Measurements from ENCODE around the gene LHX4.

LHX4 gene

DNA sequence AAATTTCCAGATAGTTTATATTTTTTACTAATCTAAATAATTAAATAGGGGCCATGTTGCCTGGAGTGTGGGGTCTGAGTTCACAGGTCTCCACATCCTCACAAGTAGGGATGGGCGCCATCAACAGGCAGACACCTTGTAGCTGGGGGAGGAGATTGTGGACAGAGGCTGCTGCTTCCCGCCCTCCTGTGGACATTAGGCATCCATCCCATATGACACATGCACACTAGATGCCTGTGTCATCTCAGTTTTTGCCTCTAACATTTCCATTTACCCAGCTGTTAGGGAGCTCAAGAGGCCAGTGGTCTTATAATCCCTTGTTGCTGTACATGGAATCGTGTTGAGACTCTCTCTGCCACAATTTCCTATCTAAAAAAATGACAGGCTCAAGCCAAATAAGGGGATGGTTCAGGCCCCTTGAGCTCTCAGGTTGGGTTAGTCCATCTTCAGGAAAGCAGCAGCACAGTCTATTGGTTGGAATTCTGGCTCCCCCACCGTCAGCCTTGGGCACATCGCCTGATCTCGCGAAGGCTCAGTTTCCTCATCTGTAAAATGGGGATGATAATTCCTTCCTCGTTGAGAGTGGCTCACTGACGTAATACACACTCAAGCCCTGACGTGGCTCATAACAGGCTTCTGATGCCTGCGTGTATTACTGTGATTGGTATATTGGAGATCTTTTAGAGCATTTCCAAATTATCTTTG is 13.6 kb downstream of the LHX4 start:
- DNase-seq (ENCODE audit: low read depth in 2 of 2): no peak

DNA sequence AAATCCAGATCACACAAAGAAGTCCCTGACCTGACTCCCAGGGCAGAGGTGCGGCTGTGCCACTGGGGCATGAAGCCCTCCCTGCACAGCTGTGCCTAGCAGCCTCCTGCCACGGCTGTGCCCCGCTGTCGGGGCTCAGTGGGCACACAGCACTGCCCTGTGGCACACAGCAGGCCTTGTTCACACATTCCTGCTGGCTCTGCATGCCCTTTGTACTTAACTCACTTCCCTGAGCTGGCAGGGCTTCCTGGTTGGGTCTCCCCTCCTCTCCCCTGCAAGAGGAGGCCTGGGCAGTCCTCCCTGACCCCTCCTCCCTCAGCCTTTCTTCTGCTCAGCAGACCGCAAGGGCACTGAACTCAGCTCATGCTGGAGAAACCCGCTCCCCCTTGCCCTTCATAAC is 14.8 kb downstream of the LHX4 start:
- no peak for DNase-seq (ENCODE audit: low read depth in 2 of 2)

DNA sequence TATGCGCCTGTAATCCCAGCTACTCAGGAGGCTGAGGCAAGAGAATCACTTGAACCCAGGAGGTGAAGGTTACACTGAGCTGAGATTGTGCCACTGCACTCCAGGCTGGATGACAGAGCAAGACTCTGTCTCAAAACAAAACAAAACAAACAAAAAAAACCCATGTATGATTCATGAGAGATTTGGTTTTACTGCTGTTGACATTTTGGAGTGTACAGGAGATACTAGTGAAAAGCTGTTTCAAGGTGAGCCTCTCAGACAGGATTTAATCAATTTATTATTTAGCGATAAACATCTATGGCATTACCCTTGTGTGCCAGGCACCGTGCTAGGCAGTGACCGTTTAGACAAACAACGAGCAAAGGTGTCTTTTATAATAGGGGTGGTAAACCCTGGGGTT is 16.5 kb downstream of the LHX4 start:
- DNase-seq (ENCODE audit: low read depth in 2 of 2): no peak

DNA sequence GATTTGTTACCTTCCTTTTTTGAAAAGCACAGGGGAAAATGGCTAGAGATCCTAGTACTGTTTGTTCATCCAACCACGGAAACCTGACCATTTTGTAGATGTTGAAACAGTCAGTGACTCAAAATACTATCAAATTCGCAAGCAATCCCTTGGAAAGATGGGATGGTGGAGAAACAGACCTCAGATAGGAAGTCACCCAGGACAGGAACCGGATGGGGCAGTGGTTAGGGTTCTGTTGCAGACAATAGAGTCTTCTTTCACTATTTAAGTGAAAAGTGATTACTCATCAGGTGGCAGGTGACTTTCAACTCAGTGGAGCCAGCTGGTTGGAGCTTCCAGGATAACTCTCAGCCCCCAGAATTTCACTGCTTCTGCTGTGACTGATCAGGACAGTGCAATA is 17.0 kb downstream of the LHX4 start:
- no peak for DNase-seq (ENCODE audit: low read depth in 2 of 2)

DNA sequence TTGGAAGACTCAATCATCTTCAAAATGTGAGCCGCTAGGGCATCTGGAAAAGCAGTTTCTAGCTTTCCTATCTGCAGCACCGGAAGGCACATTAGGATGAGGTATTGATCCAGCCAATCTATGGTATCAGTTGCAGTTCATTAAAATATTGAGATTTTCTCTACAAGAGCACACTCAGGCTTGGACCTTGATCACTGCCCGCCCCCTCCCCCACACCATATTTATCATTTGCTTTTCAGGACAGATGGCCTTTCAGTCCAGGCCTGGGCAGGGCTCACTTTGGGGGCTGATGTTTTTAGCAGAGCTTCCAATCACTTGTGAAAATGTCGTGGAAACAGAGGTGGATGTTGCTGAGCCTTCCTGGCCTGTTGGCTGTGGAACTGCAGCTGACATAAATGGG is 17.5 kb downstream of the LHX4 start:
- no peak for DNase-seq (ENCODE audit: low read depth in 2 of 2)

DNA sequence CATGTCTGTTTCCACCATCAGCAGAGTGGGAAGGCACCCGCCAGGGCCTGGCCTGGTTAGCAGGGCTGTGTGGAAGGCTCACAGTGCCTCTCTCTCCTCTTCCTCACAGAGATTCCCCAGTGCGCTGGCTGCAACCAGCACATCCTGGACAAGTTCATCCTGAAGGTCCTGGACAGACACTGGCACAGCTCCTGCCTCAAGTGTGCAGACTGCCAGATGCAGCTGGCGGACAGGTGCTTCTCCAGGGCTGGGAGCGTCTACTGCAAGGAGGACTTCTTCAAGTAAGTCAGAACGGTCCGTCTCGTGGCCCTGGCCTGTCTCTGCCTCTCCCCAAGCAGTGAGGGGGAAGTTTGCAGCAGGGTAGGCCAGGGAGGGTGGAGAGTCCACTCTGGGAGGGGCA is 18.1 kb downstream of the LHX4 start:
- DNase-seq (ENCODE audit: low read depth in 2 of 2): no peak

DNA sequence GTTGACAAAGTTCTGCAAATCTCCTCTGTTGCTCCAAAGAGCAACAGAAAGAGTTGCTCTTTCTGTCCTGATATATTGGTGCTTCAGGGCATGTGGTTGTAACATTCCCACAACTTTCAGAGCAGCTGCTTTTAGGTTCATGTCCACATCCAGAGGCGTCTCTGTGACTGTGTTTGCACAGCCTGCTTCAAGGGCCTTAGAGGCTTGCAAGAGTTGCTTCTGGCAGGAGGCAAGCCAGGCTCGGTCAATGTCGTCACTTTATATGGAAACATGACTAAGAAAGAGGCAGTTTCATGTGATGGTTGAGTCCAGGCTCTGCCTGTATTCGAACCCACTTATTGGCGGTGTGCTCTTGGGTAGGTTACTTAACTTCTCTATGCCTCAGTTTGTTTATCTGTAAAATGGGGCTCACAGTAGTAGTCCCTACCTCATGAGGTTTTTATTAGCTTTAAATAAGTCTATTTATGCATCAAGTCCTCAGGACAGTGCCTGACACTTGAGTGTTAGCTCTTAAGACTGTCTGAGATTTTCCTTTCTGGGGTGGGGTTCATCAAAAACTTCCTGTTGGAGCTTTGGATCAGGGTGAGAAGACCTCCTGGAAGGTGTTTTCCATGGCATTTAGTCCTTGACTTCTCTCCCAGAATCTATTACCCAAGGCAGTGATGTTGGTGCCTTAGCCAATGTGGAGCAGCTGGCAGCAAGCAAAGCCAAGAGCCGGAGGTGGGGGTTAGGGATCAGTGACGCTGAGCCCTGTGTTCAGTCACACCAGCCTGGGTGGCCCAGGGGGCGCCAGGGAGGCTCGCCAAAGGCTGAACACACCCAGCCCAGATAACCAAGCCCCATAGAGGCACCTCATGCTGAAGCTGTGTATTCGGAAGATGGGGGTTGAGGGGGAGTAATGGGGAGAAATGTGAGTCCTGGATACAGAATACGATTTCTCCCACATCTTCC is 18.9 kb downstream of the LHX4 start:
- DNase-seq (ENCODE audit: low read depth in 2 of 2): no peak

DNA sequence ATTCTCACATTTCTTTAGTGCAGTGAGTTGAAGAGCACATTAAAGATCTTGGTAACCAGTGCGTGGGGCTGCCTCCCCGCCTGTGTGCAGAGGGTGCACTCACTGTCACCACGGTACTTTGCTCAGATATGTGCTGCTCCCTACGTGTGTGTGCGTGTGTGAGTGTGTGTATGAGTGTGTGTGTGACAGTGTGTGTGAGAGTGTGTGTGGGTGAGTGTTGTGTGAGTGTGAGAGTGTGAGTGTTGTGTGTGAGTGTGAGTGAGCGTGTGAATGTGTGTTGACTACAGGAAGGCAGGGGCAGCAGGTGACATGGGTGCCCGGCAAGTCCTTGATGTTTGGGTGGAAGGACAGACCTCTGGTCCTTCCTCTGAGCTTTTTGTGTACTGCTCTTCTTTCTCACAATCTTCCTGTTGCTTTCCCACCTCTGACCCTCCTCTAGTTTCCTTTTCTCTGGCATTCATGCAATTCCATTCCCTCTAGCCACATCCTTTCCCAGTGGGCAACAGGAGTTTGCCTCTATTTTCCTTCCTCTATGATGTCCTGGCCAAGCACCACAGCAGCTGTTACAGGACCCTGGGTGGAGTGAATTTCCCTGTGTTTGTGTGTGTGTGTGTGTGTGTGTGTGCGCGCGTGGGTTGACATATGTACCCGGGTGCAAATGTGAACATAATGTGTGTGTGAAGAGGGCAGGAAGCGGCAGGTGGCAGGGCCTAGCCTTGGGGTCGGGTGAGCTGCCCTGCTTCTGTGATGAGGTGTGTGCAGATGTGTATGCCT is 19.8 kb downstream of the LHX4 start:
- DNase-seq (ENCODE audit: low read depth in 2 of 2): no peak

DNA sequence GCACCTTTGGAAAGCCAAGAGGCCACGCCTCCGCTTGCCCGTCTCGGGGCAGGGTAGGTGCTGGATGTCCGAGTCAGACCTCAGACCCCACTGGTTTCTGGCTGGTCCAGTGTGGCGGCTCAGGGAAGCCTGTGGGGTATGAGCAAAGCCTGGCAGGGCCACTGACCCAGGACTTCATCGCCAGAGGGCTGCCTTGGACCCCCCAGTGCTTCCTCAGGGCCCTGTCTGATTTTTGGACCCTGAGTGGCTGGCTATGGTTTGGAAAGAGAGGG is 20.4 kb downstream of the LHX4 start:
- DNase-seq (ENCODE audit: low read depth in 2 of 2): no peak

DNA sequence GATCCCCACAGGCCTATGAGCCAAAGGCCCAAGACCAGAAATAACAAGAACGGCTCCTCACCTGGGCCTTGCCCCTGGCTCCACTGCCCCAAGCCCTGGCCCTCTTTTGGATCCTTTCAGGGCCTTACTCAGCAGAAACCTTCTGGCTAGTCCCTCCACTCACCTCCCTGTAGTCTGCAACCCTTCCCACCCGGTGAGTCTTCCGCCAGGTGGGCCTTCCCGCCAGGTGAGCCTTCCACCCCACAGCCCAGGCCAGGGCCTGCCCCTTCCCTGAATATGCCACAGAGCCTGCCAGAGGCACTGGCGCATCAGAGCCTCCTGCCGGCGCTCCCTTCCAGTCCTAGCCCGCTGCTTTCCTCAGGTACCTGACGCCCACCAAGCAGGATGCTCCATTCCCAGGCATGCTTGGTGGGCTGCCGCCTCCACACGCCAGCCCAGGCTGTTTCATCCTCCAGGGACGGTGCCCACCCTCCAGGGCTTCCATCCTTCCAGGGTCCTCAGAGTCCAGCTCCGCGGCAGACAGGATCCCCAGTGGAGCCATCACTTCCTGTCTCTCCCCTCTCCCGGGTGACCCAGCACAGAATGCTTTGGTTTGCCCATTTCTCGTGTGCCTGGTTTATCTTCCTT is 20.9 kb downstream of the LHX4 start:
- DNase-seq (ENCODE audit: low read depth in 2 of 2): no peak

DNA sequence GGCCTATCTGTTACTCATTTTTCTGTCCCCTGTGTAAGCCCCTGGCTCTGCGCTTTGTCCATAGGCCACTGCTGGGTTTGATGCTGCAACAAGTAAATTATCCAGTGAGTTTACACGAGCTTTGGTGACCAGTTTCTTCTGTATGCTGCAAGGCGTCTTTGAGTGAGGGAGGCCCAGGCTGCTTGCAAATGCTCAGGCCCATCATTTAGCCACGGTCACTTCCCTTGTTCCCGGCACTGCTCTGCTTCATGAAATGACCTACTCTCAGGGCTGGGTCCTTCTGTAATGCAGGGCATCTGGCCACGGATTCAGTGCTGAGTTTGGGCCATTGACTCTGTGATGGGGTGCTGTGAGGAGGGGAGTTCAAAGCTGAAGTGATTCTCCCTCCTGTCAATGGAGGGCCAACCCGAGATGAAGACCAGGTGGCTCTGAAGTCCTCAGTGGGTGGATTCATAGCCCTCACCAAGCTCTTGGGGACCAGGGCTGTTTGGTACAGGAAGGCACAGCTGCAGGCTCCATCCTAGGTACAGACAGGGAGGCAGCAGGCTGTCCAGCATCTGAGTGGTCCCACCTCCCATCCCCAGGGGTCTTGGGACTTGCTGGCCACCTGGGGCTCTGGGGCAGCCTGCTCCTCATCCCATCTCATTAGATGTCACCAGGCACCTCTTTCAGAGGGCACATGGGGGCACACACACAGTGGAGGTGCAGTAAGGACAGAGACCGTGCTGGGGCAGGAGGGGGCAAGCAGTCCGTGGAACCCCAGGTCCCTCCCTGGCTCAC is 21.7 kb downstream of the LHX4 start:
- DNase-seq (ENCODE audit: low read depth in 2 of 2): no peak

DNA sequence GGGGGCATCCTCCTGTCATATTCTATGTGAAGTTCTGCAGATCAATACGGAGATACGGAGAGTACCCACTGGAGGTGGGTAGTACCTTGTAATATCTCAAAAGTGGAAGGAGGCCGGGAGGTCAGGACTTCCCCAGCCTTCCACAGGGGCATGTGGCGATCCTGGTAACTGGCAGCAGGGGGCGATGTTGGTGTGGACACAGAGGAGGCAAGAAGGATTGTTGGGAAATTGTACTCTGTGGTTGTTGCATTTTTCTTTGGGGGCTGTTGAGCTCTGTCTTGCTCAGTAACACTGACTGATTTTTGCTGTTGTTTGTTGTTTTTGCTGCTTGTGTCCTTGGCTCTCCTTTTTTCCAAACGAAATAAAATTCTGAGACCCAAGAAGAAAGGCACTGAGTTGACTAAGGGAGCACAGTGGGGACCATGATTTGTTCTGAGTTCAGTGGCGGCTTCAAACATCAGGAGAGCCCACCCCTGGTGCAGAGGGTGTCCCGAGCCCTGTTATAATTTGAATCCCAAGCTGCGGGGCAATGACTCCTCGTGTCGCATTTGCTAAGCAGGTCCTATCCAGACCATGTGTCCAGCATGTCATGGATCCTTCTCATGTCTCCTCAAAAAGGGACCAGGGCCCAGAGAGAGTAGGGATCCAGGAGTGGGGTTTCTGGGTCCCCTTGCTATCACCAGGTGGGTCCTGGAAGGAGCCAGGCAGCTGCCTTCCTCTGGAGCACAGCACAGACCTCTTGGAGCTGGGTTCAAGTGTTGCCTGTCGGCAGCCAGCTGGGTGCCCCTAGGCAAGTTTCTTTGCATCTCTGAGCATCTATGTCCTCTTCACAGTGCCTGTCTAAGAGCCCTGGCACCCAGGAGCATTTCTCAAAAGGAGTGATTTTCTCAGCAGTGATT is 22.8 kb downstream of the LHX4 start:
- DNase-seq (ENCODE audit: low read depth in 2 of 2): peak; percentile 61 to 73

DNA sequence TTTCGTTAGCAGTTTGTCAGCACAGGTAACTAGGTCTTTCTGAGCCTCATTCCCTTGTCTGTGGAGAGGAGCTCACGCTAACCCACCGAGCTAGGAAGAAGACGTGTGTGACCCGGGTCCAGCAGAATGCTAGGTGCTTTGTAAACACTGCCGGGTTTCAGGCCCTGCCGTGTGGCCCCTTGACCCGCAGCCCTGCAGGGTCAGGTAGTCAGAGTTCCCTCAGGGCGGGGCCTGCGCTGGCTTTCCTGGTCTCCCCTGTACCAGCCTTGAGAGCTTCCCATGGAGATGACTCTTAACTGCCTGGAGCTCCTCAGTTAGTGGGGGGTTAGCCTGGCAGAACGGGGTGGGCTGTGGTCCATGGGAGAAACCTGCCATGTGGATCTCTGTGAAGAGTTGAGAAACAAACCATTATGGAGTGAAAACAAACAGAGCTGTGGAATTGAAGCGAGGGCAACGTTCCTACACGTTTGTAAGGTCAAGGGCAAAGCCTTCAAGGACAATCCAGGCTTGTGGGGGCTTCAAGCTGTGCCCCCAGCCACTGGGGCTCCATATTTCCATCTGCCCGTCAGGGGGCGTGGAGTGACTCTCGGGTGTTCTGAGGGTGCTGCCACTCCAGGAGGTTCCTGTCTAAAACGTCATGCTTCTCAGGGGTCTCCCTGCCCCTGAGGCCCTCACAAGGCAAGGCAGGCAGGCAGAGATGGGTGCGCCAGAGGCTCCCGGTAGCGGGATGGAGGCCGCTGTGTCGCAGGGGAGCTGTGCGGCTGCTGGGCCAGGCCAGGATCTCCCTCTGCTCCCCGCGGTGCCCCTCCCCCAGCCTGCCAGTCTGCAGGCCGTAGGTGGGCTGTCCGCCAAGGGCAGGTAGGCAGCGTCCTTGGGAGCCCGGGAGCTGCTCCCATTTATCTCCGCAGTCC is 23.8 kb downstream of the LHX4 start:
- no peak for DNase-seq (ENCODE audit: low read depth in 2 of 2)

DNA sequence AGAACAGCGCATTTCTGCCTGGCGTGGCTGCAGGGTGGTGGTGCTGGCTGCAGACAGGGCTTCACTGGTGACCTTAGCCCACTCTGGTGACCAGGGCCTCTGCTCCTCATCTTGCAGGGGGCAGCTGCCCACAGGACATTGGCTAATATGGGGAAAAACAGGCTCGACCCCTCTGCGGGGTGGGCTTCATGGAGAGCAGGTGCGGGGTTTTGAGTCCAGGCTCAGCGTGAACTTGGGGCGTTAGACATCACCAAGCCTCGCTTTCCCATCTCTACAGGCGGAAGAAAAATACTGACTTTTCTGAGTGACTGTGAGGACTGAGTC is 24.4 kb downstream of the LHX4 start:
- DNase-seq (ENCODE audit: low read depth in 2 of 2): no peak

DNA sequence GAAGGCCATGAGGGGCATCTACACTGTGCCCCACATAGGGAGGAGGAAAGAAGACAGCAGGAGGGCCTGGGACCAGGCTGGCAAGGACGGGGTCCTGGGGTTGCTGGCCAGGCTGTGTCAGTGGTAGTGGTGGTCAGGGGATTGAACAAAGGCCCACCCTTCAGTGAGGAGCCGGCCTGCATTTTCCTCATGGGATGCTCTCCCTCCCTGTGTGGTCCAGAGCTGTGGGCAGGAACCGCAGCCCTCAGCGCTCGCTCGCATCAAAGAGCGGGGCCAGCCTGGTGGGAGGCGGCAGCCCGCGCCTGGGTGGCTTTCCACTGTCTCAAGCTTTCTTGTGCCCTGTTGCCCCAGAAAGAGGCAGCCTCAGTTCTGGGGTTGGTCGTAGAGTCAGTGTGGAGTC is 24.8 kb downstream of the LHX4 start:
- DNase-seq (ENCODE audit: low read depth in 2 of 2): no peak

DNA sequence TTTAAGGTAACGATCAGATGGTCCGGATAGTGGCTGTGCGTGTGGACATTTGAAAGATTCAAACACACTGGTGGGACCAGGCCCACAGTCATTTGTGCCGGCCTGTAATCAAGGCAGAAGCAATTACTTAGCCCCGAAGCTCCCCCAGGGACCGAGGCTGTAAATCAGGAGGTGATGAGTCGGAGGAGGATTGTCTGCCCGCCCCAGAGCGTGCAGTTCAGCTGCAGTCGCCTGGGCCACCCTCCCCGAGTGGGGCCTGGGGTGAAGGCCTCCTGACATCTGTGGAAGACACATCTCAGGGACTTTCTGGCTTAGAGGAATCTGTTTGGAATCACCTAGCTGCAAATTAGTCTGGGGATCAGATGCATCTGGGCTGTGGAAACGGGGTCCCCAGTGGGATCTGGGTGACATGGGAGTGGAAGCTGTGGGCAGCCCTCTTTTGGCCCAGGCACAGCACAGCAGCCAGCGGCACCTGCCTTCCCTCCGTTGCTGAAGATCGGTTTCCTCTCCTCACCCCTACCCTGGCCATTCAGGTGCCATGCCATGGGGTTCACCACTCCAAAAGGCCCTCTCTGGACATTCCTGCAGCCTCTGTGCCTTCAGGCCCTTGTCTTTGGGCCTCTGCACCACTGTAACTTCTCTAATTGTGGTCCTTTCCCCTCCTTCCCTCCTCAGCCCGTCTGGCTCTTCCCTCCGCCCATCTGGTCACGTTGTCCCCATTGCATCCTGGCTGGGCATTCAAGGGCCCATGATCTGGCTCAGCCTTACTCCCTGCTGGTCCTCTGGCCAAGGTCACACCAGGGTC is 25.7 kb downstream of the LHX4 start:
- DNase-seq (ENCODE audit: low read depth in 2 of 2): no peak

DNA sequence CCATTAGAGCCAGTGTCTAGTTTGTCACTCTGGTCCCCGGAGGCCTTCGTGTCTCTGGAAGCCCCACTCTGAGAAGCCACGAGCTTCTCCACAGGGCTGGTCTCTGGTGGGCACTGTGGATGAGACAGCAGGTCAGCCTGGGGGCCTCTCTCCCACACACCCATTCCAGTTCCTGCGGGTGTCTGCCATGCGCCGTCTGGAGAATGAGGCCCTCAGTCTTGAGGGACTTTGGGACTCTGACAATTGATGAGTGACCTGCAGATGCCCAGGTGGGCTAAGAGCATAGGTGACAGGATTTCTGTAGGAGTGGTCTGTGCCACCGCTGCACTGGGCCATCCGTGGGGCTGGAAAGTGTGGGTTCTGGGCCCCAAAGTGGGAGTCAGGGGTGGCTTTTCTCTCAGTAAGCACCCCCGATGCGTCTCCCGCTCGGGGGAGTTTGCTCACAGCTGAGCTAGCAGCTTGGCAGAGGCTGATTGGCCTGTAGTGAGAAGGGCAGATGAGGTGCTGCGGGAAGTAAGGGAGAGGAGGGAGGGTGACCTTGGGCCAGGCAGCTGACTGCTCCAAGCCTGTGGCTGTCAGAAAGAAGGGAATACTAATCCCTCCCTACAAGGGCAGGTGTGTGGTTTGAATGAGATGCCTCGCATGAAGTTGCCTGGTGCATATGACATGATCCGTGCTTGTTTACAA is 26.4 kb downstream of the LHX4 start:
- DNase-seq (ENCODE audit: low read depth in 2 of 2): no peak

DNA sequence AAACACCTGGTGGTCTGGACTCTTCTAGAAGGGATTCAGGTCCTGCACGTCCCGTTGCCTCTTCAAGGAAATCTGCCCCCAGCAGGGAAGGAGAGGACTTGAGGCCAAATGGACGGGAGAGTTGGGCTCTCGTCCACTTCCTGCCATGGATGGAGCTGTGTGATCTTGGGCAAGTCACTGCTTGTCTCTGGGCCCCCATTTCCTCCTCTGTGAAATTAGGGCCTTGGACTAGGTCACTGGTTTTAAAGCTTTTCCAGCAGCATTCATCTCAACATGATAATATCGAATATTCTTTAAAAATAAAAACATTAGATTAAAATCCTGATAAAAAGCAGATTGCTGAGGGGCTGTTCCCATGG is 26.9 kb downstream of the LHX4 start:
- no peak for DNase-seq (ENCODE audit: low read depth in 2 of 2)

All from activated CD4-positive, alpha-beta T cell treated with anti-CD3 and anti-CD28 coated beads for 24 hours (primary cell).